GM06990 (cell line): ENCODE data around the gene ARL15.
"Not testable (repeated sequence)": the region's sequence is repeated elsewhere in the genome, so short reads cannot be mapped to it uniquely, and the experiment has no call there.

Source experiments
- DNase-seq: peaks from one replicate; pipeline ENCODE4 v3.0.0-alpha.2; 2011; ENCODE audit not compliant: insufficient read length; ENCODE audit errors: extremely low read depth
- H3K27me3 ChIP-seq: replicated peaks from 2 replicates; pipeline ENCODE4 v1.6.0; 2011; ENCODE audit warnings: low read length; ENCODE audit not compliant: control insufficient read depth, insufficient read depth
- H3K36me3 ChIP-seq: 2 replicates; pipeline ENCODE4 v1.5.1; 2011; ENCODE audit warnings: low read length; ENCODE audit not compliant: control insufficient read depth, insufficient read depth
- H3K4me3 ChIP-seq: replicated peaks from 2 replicates; pipeline ENCODE4 v1.5.1; 2011; ENCODE audit warnings: low read depth, mild to moderate bottlenecking, control low read depth, low read length
- TF ChIP-seq, protein P1 (sequence below): IDR thresholded peaks from 2 replicates; pipeline ENCODE4 v1.5.1; 2011; ENCODE audit warnings: low read length, control low read depth, mild to moderate bottlenecking, inconsistent platforms; ENCODE audit not compliant: insufficient read depth, poor library complexity, severe bottlenecking

The ARL15 gene

GRCh38 chr5:54045077-54045792 is 265.1 kb downstream of the ARL15 start:
- Histone ChIP-seq H3K4me3 (no peak overlapping the region), H3K36me3 (no peaks in the 10 kb centered on the region), H3K27me3 (no peaks in the 10 kb centered on the region)
- TF ChIP-seq, protein P1, sequence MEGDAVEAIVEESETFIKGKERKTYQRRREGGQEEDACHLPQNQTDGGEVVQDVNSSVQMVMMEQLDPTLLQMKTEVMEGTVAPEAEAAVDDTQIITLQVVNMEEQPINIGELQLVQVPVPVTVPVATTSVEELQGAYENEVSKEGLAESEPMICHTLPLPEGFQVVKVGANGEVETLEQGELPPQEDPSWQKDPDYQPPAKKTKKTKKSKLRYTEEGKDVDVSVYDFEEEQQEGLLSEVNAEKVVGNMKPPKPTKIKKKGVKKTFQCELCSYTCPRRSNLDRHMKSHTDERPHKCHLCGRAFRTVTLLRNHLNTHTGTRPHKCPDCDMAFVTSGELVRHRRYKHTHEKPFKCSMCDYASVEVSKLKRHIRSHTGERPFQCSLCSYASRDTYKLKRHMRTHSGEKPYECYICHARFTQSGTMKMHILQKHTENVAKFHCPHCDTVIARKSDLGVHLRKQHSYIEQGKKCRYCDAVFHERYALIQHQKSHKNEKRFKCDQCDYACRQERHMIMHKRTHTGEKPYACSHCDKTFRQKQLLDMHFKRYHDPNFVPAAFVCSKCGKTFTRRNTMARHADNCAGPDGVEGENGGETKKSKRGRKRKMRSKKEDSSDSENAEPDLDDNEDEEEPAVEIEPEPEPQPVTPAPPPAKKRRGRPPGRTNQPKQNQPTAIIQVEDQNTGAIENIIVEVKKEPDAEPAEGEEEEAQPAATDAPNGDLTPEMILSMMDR: no peak
- DNase-seq: no peak

DNA sequence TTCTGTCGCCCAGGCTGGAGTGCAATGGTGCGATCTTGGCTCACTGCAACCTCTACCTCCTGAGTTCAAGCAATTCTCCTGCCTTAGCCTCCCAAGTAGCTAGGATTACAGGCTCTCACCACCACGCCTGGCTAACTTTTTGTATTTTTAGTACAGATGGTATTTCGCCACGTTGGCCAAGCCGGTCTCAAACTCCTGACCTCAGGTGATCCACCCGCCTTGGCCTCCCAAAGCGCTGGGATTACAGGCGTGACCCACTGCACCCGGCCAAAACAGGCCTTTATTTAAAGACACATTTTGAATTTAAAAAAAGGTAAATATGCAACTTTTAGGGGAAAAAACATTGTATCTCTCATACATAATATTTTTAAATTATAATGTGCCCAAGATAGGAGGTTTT is 266.1 kb downstream of the ARL15 start:
- not testable (repeated sequence) for H3K36me3 ChIP-seq, DNase-seq, H3K4me3 ChIP-seq, H3K27me3 ChIP-seq

GRCh38 chr5:54040804-54041203 is 269.6 kb downstream of the ARL15 start:
- no peak for DNase-seq
- Histone ChIP-seq H3K36me3 (no peaks in the 10 kb centered on the region), H3K4me3 (no peak overlapping the region), H3K27me3 (no peaks in the 10 kb centered on the region)
- TF ChIP-seq, protein P1: no peak

GRCh38 chr5:54040018-54040417 is 270.4 kb downstream of the ARL15 start:
- TF ChIP-seq, protein P1: no peak
- DNase-seq: no peak
- no peak overlapping the region for H3K4me3 ChIP-seq
- H3K27me3 ChIP-seq: no peaks in the 10 kb centered on the region
- no peaks in the 10 kb centered on the region for H3K36me3 ChIP-seq

GRCh38 chr5:54037205-54037604 is 273.2 kb downstream of the ARL15 start:
- TF ChIP-seq, protein P1: no peak
- no peak for DNase-seq
- no peaks in the 10 kb centered on the region for H3K36me3 ChIP-seq

GRCh38 chr5:54030981-54031380 is 279.4 kb downstream of the ARL15 start:
- H3K4me3 ChIP-seq: no peak overlapping the region
- TF ChIP-seq, protein P1: no peak
- no peak for DNase-seq
- no peaks in the 10 kb centered on the region for H3K27me3 ChIP-seq
- no peaks in the 10 kb centered on the region for H3K36me3 ChIP-seq

More at GRCh38 chr5:54037205-54037604, 273.2 kb downstream of the ARL15 start:
- Histone ChIP-seq H3K4me3 (no peak overlapping the region), H3K27me3 (no peaks in the 10 kb centered on the region)
